WERI-Rb-1 (cell line): ENCODE results near the gene RGMA.

Experiments
- DNase-seq: peaks from one replicate; pipeline ENCODE4 v3.0.0-alpha.2; 2020
- H3K27ac ChIP-seq: fragments of 250-450 bp; sonication (Bioruptor Pico); 2 replicates; pipeline ENCODE4 v1.5.1; 2020; ENCODE audit warnings: mild to moderate bottlenecking, moderate library complexity
- H3K27me3 ChIP-seq: fragments of 250-450 bp; sonication (Bioruptor Pico); 2 replicates; pipeline ENCODE4 v1.5.1; 2021; ENCODE audit warnings: mild to moderate bottlenecking, low read depth, moderate library complexity; ENCODE audit not compliant: insufficient read depth, severe bottlenecking
- H3K36me3 ChIP-seq: fragments of 250-450 bp; sonication (Bioruptor Pico); 2 replicates; pipeline ENCODE4 v1.5.1; 2020; ENCODE audit warnings: mild to moderate bottlenecking, moderate library complexity
- H3K4me3 ChIP-seq: 2 replicates; pipeline ENCODE4 v1.5.1; 2011; ENCODE audit warnings: low read depth, mild to moderate bottlenecking, control low read depth, low read length
- H3K9me3 ChIP-seq: fragments of 250-450 bp; sonication (Bioruptor Pico); 2 replicates; pipeline ENCODE4 v1.5.1; 2021; ENCODE audit warnings: mild to moderate bottlenecking, moderate library complexity; ENCODE audit not compliant: severe bottlenecking
- CTCF ChIP-seq: IDR thresholded peaks from 2 replicates; pipeline ENCODE4 v1.5.1; 2011; ENCODE audit warnings: low read depth, mild to moderate bottlenecking, control low read depth, inconsistent platforms, low read length

RGMA gene

GRCh38 chr15:93012786-93013185 lies 76.2 kb downstream of the RGMA start:
- H3K4me3 ChIP-seq = no peak overlapping the region
- H3K36me3 ChIP-seq = peaks cover 92% of the 10 kb centered on the region
- H3K27me3 ChIP-seq = no peaks in the 10 kb centered on the region
- DNase-seq = no peak
- TF ChIP-seq CTCF = no peak
- no peaks in the 10 kb centered on the region for H3K9me3 ChIP-seq
- H3K27ac ChIP-seq = no peak overlapping the region

GRCh38 chr15:93007994-93008393 lies 81.0 kb downstream of the RGMA start:
- no peak for TF ChIP-seq CTCF
- Histone ChIP-seq H3K36me3 (peaks cover 95% of the 10 kb centered on the region), H3K27ac (no peak overlapping the region), H3K27me3 (no peaks in the 10 kb centered on the region), H3K9me3 (no peaks in the 10 kb centered on the region), H3K4me3 (no peak overlapping the region)
- DNase-seq = no peak

DNA sequence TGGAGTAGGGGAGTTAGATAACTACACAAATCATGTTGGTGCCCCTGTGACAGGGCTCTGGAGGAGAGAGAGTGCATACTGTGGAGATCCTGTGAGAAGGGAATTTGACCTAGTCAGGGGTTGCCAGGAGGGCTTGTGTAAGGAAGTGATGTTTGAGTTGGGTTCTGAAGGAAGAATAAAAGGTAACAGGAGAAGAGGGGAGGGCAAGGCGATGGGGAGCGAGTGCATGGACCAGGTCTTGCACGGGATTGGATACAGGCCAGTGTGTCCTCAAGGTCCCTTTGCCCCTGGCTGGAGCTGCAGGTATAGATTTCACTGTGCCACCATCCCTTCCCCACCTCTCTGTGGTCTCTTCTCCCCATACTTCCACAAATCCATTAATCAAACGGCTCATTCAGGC lies 83.9 kb downstream of the RGMA start:
- DNase-seq = no peak
- no peak for TF ChIP-seq CTCF
- H3K27me3 ChIP-seq = no peaks in the 10 kb centered on the region
- H3K4me3 ChIP-seq = no peak overlapping the region
- no peak overlapping the region for H3K27ac ChIP-seq
- H3K9me3 ChIP-seq = no peaks in the 10 kb centered on the region
- peaks cover 95% of the 10 kb centered on the region for H3K36me3 ChIP-seq

DNA sequence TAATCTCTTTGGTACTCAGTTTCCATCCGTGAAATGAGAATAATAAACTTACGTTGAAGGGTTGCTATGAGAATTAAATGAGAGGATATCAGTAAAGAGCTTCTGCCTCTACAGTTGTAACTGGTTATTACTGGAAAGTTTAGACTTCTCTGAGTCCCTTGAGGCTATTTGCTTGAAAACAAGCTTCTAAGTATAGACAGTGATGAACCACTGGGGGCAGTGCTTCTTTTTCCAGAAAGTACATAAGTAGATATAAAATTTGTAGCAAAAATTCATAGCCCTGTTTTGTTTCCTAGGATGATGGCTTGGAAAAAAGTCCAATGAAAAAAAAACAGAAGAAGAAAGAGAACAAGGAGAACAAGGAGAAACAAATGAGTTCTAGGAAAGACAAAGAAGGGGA lies 87.1 kb downstream of the RGMA start:
- peaks cover 93% of the 10 kb centered on the region for H3K36me3 ChIP-seq
- H3K9me3 ChIP-seq = no peaks in the 10 kb centered on the region
- H3K27ac ChIP-seq = no peak overlapping the region
- H3K4me3 ChIP-seq = no peak overlapping the region
- no peaks in the 10 kb centered on the region for H3K27me3 ChIP-seq
- no peak for DNase-seq
- TF ChIP-seq CTCF = no peak

DNA sequence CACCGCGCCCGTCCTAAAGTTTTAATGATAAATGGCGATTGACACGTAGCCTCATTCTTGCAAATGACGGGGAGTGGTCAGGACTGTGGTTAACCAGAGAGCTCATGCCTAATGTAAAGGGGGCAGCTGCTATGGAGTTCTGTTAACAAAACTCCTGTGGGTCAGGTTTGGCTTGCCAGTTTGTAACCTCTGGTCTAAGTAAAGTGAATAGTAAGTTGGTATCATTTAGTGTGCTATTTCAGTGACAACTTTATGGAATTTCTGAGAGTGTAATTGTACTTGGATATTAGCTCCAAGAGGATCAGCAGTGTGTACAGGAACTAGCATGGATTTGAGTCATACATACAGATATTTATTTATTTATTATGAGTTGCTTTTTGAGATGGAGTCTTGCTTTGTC lies 87.9 kb downstream of the RGMA start:
- TF ChIP-seq CTCF = no peak
- Histone ChIP-seq H3K4me3 (no peak overlapping the region), H3K27ac (no peak overlapping the region), H3K9me3 (no peaks in the 10 kb centered on the region), H3K36me3 (peaks cover 93% of the 10 kb centered on the region), H3K27me3 (no peaks in the 10 kb centered on the region)
- no peak for DNase-seq

DNA sequence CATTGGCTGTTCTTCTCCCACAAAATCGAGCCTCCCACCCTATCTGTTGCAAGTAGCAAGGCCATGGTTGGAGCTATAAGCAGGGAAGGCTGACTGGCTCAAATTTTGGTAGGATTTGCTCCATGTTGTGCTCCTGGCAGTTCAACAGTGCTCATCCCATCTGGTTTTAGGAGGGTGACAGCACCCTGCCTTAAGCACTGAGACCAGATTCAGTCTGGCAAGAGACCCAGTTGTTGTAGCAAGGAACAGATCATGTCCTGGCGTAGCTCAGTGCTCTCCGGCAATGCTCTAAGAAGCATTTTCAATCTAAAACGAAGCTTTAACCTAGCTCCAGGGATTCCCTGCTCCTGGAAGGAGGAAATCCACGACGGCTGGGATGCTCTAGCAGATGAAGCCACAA lies 91.2 kb downstream of the RGMA start:
- DNase-seq = no peak
- TF ChIP-seq CTCF = no peak
- Histone ChIP-seq H3K9me3 (no peaks in the 10 kb centered on the region), H3K27ac (no peak overlapping the region), H3K27me3 (no peaks in the 10 kb centered on the region), H3K4me3 (no peak overlapping the region), H3K36me3 (peaks cover 96% of the 10 kb centered on the region)
